Muscle layer of duodenum (tissue), 2 donors: ENCODE data around the gene GPATCH4.
A peak's percentile ranks its signal among the peaks of the same experiment; 100 is the strongest.

Source experiments
- H3K27ac ChIP-seq: one replicate; pipeline ENCODE4 v1.7.0; 2013; ENCODE audit warnings: mild to moderate bottlenecking, low read length
- H3K27me3 ChIP-seq: one replicate; pipeline ENCODE4 v1.7.0; 2013; ENCODE audit warnings: low read depth, mild to moderate bottlenecking, control low read depth, low read length
- H3K36me3 ChIP-seq, 2 donors: one replicate each; pipeline ENCODE4 v1.7.0; 2013; ENCODE audit warnings: low read length in 2 of 2, control low read depth in 1 of 2, mild to moderate bottlenecking in 1 of 2; ENCODE audit not compliant: insufficient read depth in 2 of 2, control insufficient read depth in 1 of 2
- H3K4me1 ChIP-seq, 2 donors: one replicate each; pipeline ENCODE4 v1.7.0; 2013; ENCODE audit warnings: low read length in 2 of 2, mild to moderate bottlenecking in 2 of 2, control low read depth in 1 of 2, moderate library complexity in 1 of 2; ENCODE audit not compliant: insufficient read depth in 2 of 2, control insufficient read depth in 1 of 2
- H3K4me3 ChIP-seq, 2 donors: one replicate each; pipeline ENCODE4 v1.7.0; 2013; ENCODE audit warnings: low read length in 2 of 2, low read depth in 1 of 2, mild to moderate bottlenecking in 1 of 2
- H3K9me3 ChIP-seq, 2 donors: one replicate each; pipeline ENCODE4 v1.7.0; 2013; ENCODE audit warnings: low read length in 2 of 2, control low read depth in 1 of 2, mild to moderate bottlenecking in 1 of 2; ENCODE audit not compliant: control insufficient read depth in 1 of 2
- donor health status: healthy.

Gene GPATCH4

DNA sequence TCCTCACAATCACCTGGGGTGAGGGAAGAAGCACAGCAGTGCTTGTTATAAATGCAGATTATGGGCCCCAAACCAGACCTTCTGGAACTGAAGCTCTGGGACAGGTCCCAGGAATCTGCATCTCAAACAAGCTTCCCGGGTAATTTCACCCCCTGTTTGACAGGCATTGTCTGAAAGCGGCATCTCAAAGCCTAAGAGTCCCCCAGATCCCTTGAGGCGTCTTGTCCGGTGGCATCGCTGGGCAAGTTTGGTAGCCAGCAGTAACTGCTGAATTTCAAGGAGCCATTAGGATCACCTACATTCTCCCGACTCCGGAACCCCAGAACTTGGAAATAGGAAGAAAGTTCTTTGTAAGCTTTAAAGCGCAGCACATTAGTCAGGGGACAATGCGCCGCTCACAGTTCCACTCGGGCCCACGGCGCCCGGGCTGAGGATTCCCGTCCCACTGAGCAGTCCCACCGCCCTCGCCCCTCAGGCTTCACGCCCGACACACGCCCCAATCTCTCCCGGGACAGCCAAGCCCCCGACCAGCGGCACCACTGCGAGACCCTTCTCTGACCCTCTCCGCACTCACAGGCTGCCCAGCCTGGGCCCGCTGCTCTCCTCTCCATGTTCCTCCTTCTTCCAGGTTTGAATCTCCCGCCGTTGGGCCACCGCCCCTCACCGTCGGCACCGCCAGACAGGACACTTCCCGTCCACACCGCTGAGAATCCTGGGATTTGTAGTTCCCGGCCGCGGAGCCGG lies 29.2 kb downstream of the GPATCH4 start, which contains the start of gene IQGAP3:
Gene IQGAP3 (minus strand): TSS at position 647 of the 744 bp plus-strand sequence. CDS start 36 bp downstream, at position 611.
- H3K27ac ChIP-seq = peak within 1 kb of the TSS; percentile 72
- H3K4me1 ChIP-seq = peaks cover 11 to 12% of the 10 kb centered on the region in 2 donors
- no peaks in the 10 kb centered on the region for H3K27me3 ChIP-seq
- H3K4me3 ChIP-seq = peak within 1 kb of the TSS; percentile 50 to 67
- H3K9me3 ChIP-seq = no peaks in the 10 kb centered on the region
- no peaks in the 10 kb centered on the region for H3K36me3 ChIP-seq

- H3K27me3 ChIP-seq = no peaks in the 10 kb centered on the region
- peaks cover 11 to 12% of the 10 kb centered on the region in 2 donors for H3K4me1 ChIP-seq
- H3K36me3 ChIP-seq = no peaks in the 10 kb centered on the region
- H3K9me3 ChIP-seq = no peaks in the 10 kb centered on the region
- H3K4me3 ChIP-seq = peak overlapping the region; percentile 50 to 67
- peak overlapping the region; percentile 72 for H3K27ac ChIP-seq
Observed at GRCh38 chr1:156571261-156571852, 29.9 kb downstream of the GPATCH4 start.

GRCh38 chr1:156566436-156566835 lies 34.8 kb downstream of the GPATCH4 start:
- H3K36me3 ChIP-seq = no peaks in the 10 kb centered on the region
- peaks cover 3 to 4% of the 10 kb centered on the region in 2 donors for H3K4me1 ChIP-seq
- no peaks in the 10 kb centered on the region for H3K9me3 ChIP-seq
- H3K4me3 ChIP-seq = no peak overlapping the region
- H3K27ac ChIP-seq = no peak overlapping the region
- H3K27me3 ChIP-seq = no peaks in the 10 kb centered on the region

GRCh38 chr1:156565519-156565918 lies 35.8 kb downstream of the GPATCH4 start:
- Histone ChIP-seq H3K4me3 (no peak overlapping the region), H3K36me3 (no peaks in the 10 kb centered on the region), H3K9me3 (no peaks in the 10 kb centered on the region), H3K27ac (no peak overlapping the region), H3K4me1 (peaks cover 0 to 4% of the 10 kb centered on the region in 2 donors), H3K27me3 (no peaks in the 10 kb centered on the region)

DNA sequence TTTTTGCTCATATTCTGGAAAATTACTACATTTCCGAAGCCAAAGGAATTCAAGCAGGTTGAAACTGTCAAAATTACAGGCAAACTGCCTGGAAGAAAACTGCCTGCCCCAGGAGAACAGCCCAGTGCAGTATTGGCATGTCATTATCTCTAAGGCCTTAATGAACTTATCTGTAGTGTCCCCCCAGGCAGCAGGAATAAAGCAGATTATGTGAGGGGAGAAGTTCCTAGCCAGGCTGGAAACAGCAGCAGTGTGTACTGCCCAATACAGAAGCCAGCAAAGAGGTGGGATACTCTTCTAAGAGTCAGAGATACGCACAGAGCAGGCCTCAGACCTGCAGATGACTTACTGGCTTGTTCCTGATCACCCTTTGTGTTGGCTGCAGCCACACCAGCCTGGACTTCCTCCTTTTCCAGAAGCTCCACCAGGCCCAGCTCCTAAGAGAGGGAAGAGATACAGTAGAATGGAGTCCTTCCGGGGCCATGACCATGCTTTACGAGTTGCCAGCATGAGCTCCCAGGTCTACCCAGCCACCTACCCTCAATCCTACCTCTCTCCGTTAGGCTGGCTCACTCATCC lies 40.6 kb downstream of the GPATCH4 start:
- H3K4me1 ChIP-seq = peaks cover 0 to 4% of the 10 kb centered on the region in 2 donors
- H3K4me3 ChIP-seq = no peak overlapping the region
- H3K36me3 ChIP-seq = no peaks in the 10 kb centered on the region
- H3K27ac ChIP-seq = no peak overlapping the region
- no peaks in the 10 kb centered on the region for H3K9me3 ChIP-seq
- H3K27me3 ChIP-seq = no peaks in the 10 kb centered on the region

DNA sequence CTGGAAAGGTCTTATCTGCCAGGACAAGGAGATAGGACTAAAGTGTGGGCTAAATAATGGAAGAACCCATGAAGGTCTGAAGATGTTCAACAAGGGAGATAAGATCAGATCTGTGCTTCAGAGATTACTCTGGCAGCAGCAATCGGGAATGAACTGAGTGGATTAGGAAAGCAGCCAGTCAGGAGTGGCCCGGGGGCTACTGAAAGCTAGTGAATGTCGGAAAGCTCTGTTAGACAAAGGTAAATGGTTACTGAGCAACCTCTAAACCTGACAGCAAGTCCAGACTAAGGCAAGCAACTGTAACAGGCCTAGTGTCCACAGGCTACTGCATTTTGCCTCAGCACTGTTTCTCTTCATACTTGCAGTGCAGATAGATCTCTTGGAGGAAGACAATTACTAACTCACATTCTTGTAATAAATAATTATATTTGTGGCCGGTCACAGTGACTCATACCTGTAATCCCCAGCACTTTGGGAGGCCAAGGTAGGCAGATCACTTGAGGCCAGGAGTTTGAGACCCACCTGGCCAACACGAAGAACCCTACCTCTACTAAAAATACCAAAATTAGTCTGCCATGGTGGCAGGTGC lies 41.4 kb downstream of the GPATCH4 start:
- Histone ChIP-seq H3K4me1 (peaks cover 0 to 4% of the 10 kb centered on the region in 2 donors), H3K27me3 (no peaks in the 10 kb centered on the region), H3K36me3 (no peaks in the 10 kb centered on the region), H3K27ac (no peak overlapping the region), H3K9me3 (no peaks in the 10 kb centered on the region), H3K4me3 (no peak overlapping the region)

GRCh38 chr1:156559086-156559796 lies 42.0 kb downstream of the GPATCH4 start:
- no peaks in the 10 kb centered on the region for H3K27me3 ChIP-seq
- H3K9me3 ChIP-seq = no peaks in the 10 kb centered on the region
- H3K4me1 ChIP-seq = peaks cover 0 to 4% of the 10 kb centered on the region in 2 donors
- H3K4me3 ChIP-seq = no peak overlapping the region
- H3K36me3 ChIP-seq = no peaks in the 10 kb centered on the region
- no peak overlapping the region for H3K27ac ChIP-seq

DNA sequence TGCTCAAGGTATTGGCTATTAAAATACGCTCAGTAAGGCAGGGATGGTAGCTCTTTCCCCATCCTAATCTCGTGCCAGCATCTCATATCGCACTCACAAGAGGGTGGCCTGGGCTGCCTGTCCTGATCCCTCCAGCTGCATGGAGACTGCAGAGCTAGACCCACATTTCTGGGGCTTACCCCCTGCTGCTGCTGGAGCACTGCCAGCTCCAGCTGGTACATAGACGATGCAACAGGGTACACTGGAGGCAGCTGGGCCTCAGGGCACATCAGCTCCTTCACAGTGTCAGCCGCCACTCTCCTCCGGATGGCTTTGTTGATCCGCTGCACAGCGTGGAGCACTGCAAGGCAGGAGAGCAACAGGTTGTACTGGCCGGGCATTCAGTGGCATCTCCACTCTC lies 44.9 kb downstream of the GPATCH4 start:
- Histone ChIP-seq H3K4me3 (no peak overlapping the region), H3K36me3 (no peaks in the 10 kb centered on the region), H3K27me3 (no peaks in the 10 kb centered on the region), H3K9me3 (no peaks in the 10 kb centered on the region), H3K4me1 (peaks cover 0 to 4% of the 10 kb centered on the region in 2 donors), H3K27ac (no peak overlapping the region)

DNA sequence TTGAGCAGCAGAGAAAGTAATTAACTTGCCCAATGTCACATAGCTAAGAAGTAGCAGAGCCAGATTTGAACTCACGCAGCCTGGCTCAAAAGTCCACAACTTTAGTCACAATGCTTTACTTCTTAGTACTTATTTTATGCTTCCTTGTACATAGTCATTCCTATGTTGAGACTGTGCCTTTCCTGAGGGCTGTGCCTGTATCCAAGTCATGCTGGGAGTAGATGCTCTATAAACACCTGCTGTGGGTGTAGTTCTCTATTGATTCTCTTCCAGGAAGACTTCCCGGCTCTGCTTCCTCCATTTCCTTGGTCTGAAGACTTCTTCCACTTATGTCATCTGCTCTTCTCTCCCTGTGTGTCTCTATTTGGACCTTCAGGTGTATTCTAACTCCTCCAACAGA lies 45.6 kb downstream of the GPATCH4 start:
- H3K27ac ChIP-seq = no peak overlapping the region
- H3K27me3 ChIP-seq = no peaks in the 10 kb centered on the region
- H3K9me3 ChIP-seq = no peaks in the 10 kb centered on the region
- H3K4me3 ChIP-seq = no peak overlapping the region
- peaks cover 0 to 1% of the 10 kb centered on the region in 2 donors for H3K4me1 ChIP-seq
- H3K36me3 ChIP-seq = no peaks in the 10 kb centered on the region

DNA sequence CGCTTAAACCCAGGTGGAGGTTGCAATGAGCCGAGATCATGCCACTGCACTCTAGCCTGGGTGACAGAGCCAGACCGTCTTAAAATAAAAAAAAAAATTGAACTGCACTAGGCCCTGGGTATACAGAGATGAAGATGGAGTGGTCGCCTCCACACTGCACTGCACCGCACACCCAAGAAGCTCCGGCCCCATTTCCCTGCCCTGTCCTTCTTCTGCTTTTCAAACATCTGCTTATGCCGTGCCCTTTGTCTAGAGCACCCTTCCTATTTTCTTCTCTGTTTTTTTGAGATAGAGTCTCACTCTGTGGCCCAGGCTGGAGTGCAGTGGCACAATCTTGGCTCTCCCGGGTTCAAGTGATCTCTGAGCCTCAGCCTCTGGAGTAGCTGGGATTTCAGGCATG lies 46.3 kb downstream of the GPATCH4 start:
- H3K36me3 ChIP-seq = no peaks in the 10 kb centered on the region
- no peaks in the 10 kb centered on the region for H3K27me3 ChIP-seq
- H3K9me3 ChIP-seq = no peaks in the 10 kb centered on the region
- no peak overlapping the region for H3K4me3 ChIP-seq
- no peaks in the 10 kb centered on the region for H3K4me1 ChIP-seq
- H3K27ac ChIP-seq = no peak overlapping the region
